Ovary (tissue), 9 donors: ENCODE measurements around the gene ADAMTS2. TPM values are rescaled to one million over a fixed set of nuclear protein-coding genes. Genes with fewer than 3 reads are reported as not detected.

Source experiments
- DNase-seq, 5 donors: peaks; one replicate each; pipeline ENCODE4 v3.0.0-alpha.2; 2019 to 2020
- H3K27ac ChIP-seq, 2 donors: fragments of 200-600 bp; one replicate each; pipeline versions ENCODE4 v1.5.1 to v1.8.0; 2019 to 2022
- H3K27me3 ChIP-seq: fragments of 200-600 bp; one replicate; pipeline ENCODE4 v1.8.0; 2022
- H3K36me3 ChIP-seq: fragments of 200-600 bp; sonication (generic); one replicate; pipeline ENCODE4 v1.5.1; 2019
- H3K4me1 ChIP-seq: one replicate; pipeline ENCODE4 v1.8.1; 2013; ENCODE audit warnings: mild to moderate bottlenecking, moderate library complexity; ENCODE audit not compliant: insufficient read depth
- H3K4me3 ChIP-seq: fragments of 200-600 bp; sonication (generic); one replicate; pipeline ENCODE4 v1.5.1; 2017
- H3K9me3 ChIP-seq, 2 donors: fragments of 200-600 bp in 1 of 2; sonication (generic) in 1 of 2; one replicate each; pipeline versions ENCODE4 v1.5.1 to v1.8.1; 2013 to 2019; ENCODE audit warnings: mild to moderate bottlenecking in 1 of 2, moderate library complexity in 1 of 2
- EP300 ChIP-seq: sonication (generic); formaldehyde crosslinking; IDR thresholded peaks from one replicate; pipeline ENCODE4 v1.6.1; 2017; ENCODE audit warnings: antibody characterized with exemption
- POLR2A ChIP-seq: fragments of 450-650 bp; IDR thresholded peaks from one replicate; pipeline ENCODE4 v1.6.1; 2017; ENCODE audit warnings: antibody characterized with exemption, mild to moderate bottlenecking, moderate library complexity
- WGBS, 3 donors: extraction: QIAGEN DNeasy Blood & Tissue Kit in 1 of 3; methylation state at CpG; one replicate each; pipeline versions ENCODE4 v1.1.5 to v1.1.7; 2013 to 2017; 5-methylcytosine and 5-hydroxymethylcytosine counted together
- intact Hi-C, 4 donors: fragments of 100-400 bp; cut with DNase I; formaldehyde crosslinking; loops; one replicate each; pipeline versions ENCODE4 v1.11.0 to v1.15.1; 2022 to 2023
- polyA plus RNA-seq, 2 donors: library from polyadenylated mRNA; stranded (reverse); fragments of 200-250 nt in 1 of 2; fragments of 350-450 nt in 1 of 2; fragmentation: Illumina TruSeq in 1 of 2; extraction: RNeasy Lipid Tissue Mini Kit (QIAGEN cat#74804) in 1 of 2; gene quantifications; one replicate each; pipeline ENCODE4 v1.2.3, GENCODE V29; 2013 to 2014
- total RNA-seq, 7 donors: library from RNA; depleted of rRNA in 2 of 7; stranded (reverse); fragments of >200 nt in 2 of 7; fragmentation: NEBNext Ultra II Directional in 3 of 7; extraction: Animal tissue kit (Norgen Biotek cat#: 25700) in 3 of 7; gene quantifications; one replicate each; pipeline versions ENCODE4 v1.1.0 to v1.2.4, GENCODE V29; 2016 to 2023
- TF ChIP-seq, protein P1 (sequence below), 3 donors: fragments of 450-650 bp in 2 of 3; fragments of 200-600 bp in 1 of 3; IDR thresholded peaks; one replicate each; pipeline versions ENCODE4 v1.5.1 to v1.8.0; 2016 to 2022; ENCODE audit warnings: antibody characterized with exemption in 3 of 3, mild to moderate bottlenecking in 1 of 3
- donor health status: DM: no; HTN: no; CAD: no; lungs with moderate emphysema.
- donor health status: DM: no; HTN: no; CAD: no.
- donor health status: Bipolar disorder and iron deficiency.
- donor health status: DM: yes; HTN: yes; CAD: no.
- donor health status: DM: no; HTN: no; CAD: no.
- donor health status: DM: yes; HTN: yes; CAD: no.

The ADAMTS2 gene
- total and polyA plus RNA-seq, 9 donors = 7.9 to 31.8 (median 11.5) TPM

DNA sequence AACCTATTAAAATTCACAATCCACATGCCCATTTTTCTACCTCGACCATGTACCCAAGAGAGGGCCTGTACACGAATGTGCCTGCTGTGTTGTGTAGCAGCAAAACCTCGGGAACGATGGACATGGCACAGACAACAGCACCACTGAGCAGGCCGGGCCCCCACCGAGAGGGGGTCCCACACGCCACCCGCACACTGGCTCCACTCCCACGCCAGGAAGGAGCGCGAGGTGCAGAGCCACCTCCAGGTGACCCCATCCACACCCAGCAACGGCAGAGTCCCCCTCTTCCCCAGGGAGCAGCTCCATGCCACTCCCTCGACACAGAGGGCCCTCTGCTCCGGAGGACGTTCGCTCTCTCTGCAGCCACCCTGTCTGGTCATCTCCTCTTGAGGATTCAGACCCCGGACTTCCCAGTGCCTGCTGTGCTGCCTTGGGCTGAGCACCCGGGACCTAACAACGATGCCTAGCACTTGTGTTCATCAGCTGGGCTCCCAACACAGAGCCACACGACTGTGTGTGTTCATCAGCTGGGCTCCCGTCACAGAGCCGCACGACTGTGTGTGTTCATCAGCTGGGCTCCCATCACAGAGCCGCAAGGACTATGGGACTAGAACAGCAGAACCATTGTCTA, 25.3 kb upstream of the ADAMTS2 start:
- no peak for TF ChIP-seq EP300
- TF ChIP-seq, protein P1, sequence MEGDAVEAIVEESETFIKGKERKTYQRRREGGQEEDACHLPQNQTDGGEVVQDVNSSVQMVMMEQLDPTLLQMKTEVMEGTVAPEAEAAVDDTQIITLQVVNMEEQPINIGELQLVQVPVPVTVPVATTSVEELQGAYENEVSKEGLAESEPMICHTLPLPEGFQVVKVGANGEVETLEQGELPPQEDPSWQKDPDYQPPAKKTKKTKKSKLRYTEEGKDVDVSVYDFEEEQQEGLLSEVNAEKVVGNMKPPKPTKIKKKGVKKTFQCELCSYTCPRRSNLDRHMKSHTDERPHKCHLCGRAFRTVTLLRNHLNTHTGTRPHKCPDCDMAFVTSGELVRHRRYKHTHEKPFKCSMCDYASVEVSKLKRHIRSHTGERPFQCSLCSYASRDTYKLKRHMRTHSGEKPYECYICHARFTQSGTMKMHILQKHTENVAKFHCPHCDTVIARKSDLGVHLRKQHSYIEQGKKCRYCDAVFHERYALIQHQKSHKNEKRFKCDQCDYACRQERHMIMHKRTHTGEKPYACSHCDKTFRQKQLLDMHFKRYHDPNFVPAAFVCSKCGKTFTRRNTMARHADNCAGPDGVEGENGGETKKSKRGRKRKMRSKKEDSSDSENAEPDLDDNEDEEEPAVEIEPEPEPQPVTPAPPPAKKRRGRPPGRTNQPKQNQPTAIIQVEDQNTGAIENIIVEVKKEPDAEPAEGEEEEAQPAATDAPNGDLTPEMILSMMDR (IDR thresholded peaks at IDR 0.05) = no peak
- TF ChIP-seq POLR2A = no peak
- DNase-seq = peak in 1 of 5 donors; percentile 20
- 84 to 86% (median 85%) methylated on average over 24 of the region's 24 CpGs for WGBS, 3 donors

DNA sequence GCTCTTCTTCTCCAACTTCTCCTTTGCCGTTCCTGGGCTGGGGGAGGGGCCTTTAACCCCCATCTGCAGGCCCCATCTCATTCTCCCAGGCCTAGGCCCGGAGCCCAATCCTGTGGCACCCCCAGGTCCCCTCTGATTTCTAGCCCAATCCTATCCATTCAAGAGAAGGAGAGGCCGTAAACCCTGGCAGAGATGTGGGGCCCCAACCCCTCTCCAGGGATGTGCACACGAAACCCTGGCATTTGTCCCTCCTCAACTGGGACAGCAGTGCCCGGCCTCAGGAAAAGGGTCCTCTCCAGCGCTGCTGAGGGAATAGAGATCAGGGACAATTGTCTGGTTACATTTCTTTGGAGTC, 24.2 kb upstream of the ADAMTS2 start:
- TF ChIP-seq, protein P1 (IDR thresholded peaks at IDR 0.05) = no peak
- intact Hi-C loops = no loop called here
- 84 to 92% (median 85%) methylated on average over 6 of the region's 6 CpGs for WGBS, 3 donors

More for the DNA sequence above, 25.3 kb upstream of the ADAMTS2 start:
- H3K9me3 ChIP-seq = no peaks in the 10 kb centered on the region
- no peak overlapping the region for H3K4me3 ChIP-seq
- H3K4me1 ChIP-seq = no peaks in the 10 kb centered on the region
- intact Hi-C loops = no loop called here
- no peaks in the 10 kb centered on the region for H3K36me3 ChIP-seq
- H3K27me3 ChIP-seq = no peaks in the 10 kb centered on the region
- no peak overlapping the region for H3K27ac ChIP-seq

DNA sequence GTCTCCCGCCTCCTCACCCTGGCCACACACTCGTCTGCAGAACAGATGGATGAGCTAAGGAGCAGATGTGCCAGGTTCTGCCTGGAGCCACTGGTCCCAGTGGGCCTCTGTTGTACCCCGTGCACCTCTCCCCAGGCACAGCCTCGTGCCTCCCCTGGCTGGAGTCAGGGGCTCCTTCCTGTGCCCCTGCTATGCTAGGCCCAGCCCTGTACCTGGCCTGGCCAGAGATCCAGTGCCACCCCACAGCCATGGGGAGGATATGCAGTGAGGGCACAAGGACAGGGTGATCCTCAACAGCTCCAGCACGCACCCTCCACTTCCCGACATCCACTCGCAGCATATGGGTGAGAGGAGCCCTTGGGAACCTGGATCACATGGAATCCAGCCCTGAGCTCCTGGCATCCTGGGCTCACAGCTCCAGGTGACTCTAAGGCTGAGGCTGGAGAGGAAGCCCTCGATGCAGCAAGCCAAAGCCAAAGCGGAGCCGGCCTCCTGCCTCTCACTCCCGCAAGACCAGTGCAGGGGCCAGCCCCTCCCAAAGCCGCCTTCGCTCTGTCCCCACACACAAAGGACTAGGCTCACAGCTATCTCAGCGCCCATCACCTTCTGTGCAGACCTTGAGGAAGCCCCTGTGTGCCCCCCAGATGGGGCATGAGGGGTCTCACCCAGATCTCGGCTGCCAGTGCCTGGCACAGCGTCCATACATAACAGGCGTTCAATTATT, 23.7 kb upstream of the ADAMTS2 start:
- 90 to 95% (median 90%) methylated on average over 17 of the region's 17 CpGs for WGBS, 3 donors
- intact Hi-C loops = no loop called here
- no peaks in the 10 kb centered on the region for H3K36me3 ChIP-seq
- no peak for DNase-seq
- H3K27ac ChIP-seq = no peak overlapping the region
- no peaks in the 10 kb centered on the region for H3K9me3 ChIP-seq
- H3K27me3 ChIP-seq = no peaks in the 10 kb centered on the region
- H3K4me1 ChIP-seq = no peaks in the 10 kb centered on the region
- H3K4me3 ChIP-seq = no peak overlapping the region
- no peak for TF ChIP-seq POLR2A
- TF ChIP-seq, protein P1 (IDR thresholded peaks at IDR 0.05) = no peak
- TF ChIP-seq EP300 = no peak

More for the DNA sequence above, 24.2 kb upstream of the ADAMTS2 start:
- Histone ChIP-seq H3K9me3 (no peaks in the 10 kb centered on the region), H3K36me3 (no peaks in the 10 kb centered on the region), H3K27ac (no peak overlapping the region), H3K4me3 (no peak overlapping the region), H3K4me1 (no peaks in the 10 kb centered on the region), H3K27me3 (no peaks in the 10 kb centered on the region)
- DNase-seq = peak in 1 of 5 donors; percentile 7

DNA sequence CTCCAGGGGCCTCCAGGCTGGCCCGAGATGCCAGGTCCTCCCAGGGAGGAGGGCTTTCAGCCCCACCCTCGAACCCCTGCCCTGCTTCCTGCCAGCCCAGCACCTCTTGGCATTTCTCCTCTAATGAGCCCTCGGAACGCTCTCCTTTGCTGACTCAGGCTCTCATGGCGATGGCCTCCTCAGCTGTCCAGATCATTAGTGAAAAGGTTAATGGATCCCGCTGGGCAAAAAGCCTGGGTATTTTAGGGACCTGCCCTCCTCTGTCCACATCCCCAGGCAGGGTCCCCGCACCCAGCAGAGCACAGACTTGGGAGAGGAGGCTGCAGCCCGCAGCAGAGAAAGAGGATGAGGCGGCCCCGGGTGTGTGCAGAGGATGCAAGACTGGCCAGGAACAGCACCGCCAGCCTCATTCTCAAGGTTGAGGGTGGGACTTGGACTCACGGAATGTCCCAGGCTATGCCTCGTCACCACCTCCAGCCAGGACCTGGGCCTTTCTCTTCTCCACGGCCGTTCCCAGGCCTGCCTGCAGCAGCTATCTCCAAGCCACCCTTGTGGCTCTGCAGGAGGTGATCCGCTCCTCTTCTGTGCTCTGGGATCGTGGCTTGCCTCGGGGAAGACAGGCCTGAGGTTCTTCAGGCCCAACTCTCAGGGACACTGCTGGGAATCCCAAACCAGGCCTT, 23.0 kb upstream of the ADAMTS2 start:
- TF ChIP-seq, protein P1 (IDR thresholded peaks at IDR 0.05) = no peak
- TF ChIP-seq EP300 = no peak
- TF ChIP-seq POLR2A = no peak
- Histone ChIP-seq H3K27ac (no peak overlapping the region), H3K36me3 (no peaks in the 10 kb centered on the region), H3K9me3 (no peaks in the 10 kb centered on the region), H3K4me3 (no peak overlapping the region), H3K4me1 (no peaks in the 10 kb centered on the region), H3K27me3 (no peaks in the 10 kb centered on the region)
- DNase-seq = no peak
- intact Hi-C loops = no loop called here
- WGBS, 3 donors = 86 to 88% (median 87%) methylated on average over 18 of the region's 18 CpGs
